B cell (primary cell): Measurements from ENCODE around the gene NUMB. TPM values are rescaled to one million over a fixed set of nuclear protein-coding genes. Genes with fewer than 3 reads are reported as not detected.

ENCODE experiments used
- ATAC-seq: fragments of 200-7000 bp; cut with Tn5 transposase; one replicate; pipeline ENCODE4 v1.10.0; 2021; ENCODE audit warnings: low read depth, mild to moderate bottlenecking, moderate number of reproducible peaks, moderate library complexity
- CTCF ChIA-PET: fragments of 350-600 bp; sonication (Branson Sonifier 250); formaldehyde crosslinking; loops from one replicate; lab custom pipeline; 2021; ENCODE audit warnings: antibody characterized with exemption, inconsistent platforms; lab: Charles Lee
- POLR2A ChIA-PET: fragments of 350-600 bp; sonication (Branson Sonifier 250); formaldehyde crosslinking; loops from one replicate; lab custom pipeline; 2021; ENCODE audit warnings: antibody characterized with exemption; lab: Charles Lee
- DNase-seq: peaks from one replicate; pipeline ENCODE4 v3.0.0; 2013
- H2AFZ ChIP-seq: 2 replicates; pipeline ENCODE4 v1.6.1; 2012; ENCODE audit warnings: mild to moderate bottlenecking, low read depth, low read length; ENCODE audit not compliant: insufficient read depth, poor library complexity, severe bottlenecking
- H3K27ac ChIP-seq, 2 donors: 1 replicate in 1 of 2; 2 replicates in 1 of 2; pipeline ENCODE4 v1.5.1; 2012 to 2013; ENCODE audit warnings: low read length in 2 of 2, mild to moderate bottlenecking in 2 of 2, moderate library complexity in 1 of 2
- H3K27me3 ChIP-seq, 4 experiments: fragments of 200-600 bp in 1 of 4; sonication (generic) in 1 of 4; replicated peaks in 1 of 4; 1 replicate in 2 of 4; 2 replicates in 2 of 4; pipeline versions ENCODE4 v1.6.1 to v1.7.0; 2013 to 2016; ENCODE audit warnings: low read length in 3 of 4, mild to moderate bottlenecking in 2 of 4, mixed read lengths in 1 of 4, moderate library complexity in 1 of 4; ENCODE audit not compliant: insufficient read depth in 4 of 4, control insufficient read depth in 3 of 4; ENCODE audit errors: control extremely low read depth in 1 of 4
- H3K36me3 ChIP-seq, 2 experiments: replicated peaks in 1 of 2; 1 replicate in 1 of 2; 2 replicates in 1 of 2; pipeline versions ENCODE4 v1.6.1 to v1.7.1; 2013; ENCODE audit warnings: low read length in 1 of 2; ENCODE audit not compliant: insufficient read depth in 2 of 2, control insufficient read depth in 1 of 2; ENCODE audit errors: control extremely low read depth in 1 of 2, extremely low read depth in 1 of 2
- H3K4me1 ChIP-seq, 2 donors: fragments of 200-600 bp in 1 of 2; sonication (generic) in 1 of 2; 1 replicate in 1 of 2; 2 replicates in 1 of 2; pipeline versions ENCODE4 v1.5.1 to v1.6.1; 2013 to 2017; ENCODE audit warnings: low read length in 2 of 2; ENCODE audit not compliant: control insufficient read depth in 2 of 2, insufficient read depth in 2 of 2
- H3K4me2 ChIP-seq: replicated peaks from 2 replicates; pipeline ENCODE3; 2012; ENCODE audit warnings: mild to moderate bottlenecking, low read depth, low read length; ENCODE audit not compliant: poor library complexity, severe bottlenecking
- H3K4me3 ChIP-seq, 5 experiments: fragments of 200-600 bp in 1 of 5; sonication (generic) in 1 of 5; 1 replicate in 3 of 5; 2 replicates in 2 of 5; pipeline versions ENCODE4 v1.5.1 to v1.7.0; 2011 to 2016; ENCODE audit warnings: low read length in 4 of 5, mild to moderate bottlenecking in 4 of 5, low read depth in 2 of 5, control low read depth in 1 of 5, moderate library complexity in 1 of 5; ENCODE audit not compliant: insufficient read depth in 1 of 5; ENCODE audit errors: control extremely low read depth in 1 of 5, extremely low read depth in 1 of 5
- H3K79me2 ChIP-seq: fragments of 200-600 bp; sonication (generic); one replicate; pipeline ENCODE4 v1.6.0; 2016; ENCODE audit warnings: low read length; ENCODE audit not compliant: control insufficient read depth, insufficient read depth
- H3K9ac ChIP-seq: fragments of 200-600 bp; sonication (generic); 2 replicates; pipeline ENCODE4 v1.6.1; 2017; ENCODE audit warnings: mild to moderate bottlenecking, low read length, moderate library complexity
- H3K9me3 ChIP-seq, 3 donors: one replicate each; pipeline versions ENCODE4 v1.6.1 to v1.7.1; 2013; ENCODE audit warnings: low read length in 2 of 3; ENCODE audit not compliant: control insufficient read depth in 2 of 3, insufficient read depth in 1 of 3; ENCODE audit errors: control extremely low read depth in 1 of 3
- H4K20me1 ChIP-seq: 2 replicates; pipeline ENCODE4 v1.6.0; 2012; ENCODE audit warnings: mild to moderate bottlenecking, low read length; ENCODE audit not compliant: insufficient read depth, control insufficient read depth, poor library complexity, severe bottlenecking
- H3K27ac Mint-ChIP-seq: one replicate; pipeline ENCODE4 v1.8.0; 2021; ENCODE audit warnings: mixed read lengths
- H3K27me3 Mint-ChIP-seq: one replicate; pipeline ENCODE4 v1.8.0; 2021; ENCODE audit warnings: mixed read lengths
- H3K4me1 Mint-ChIP-seq: one replicate; pipeline ENCODE4 v1.8.0; 2021; ENCODE audit warnings: mixed read lengths
- H3K4me3 Mint-ChIP-seq: one replicate; pipeline ENCODE4 v1.8.0; 2021; ENCODE audit warnings: mixed read lengths
- H3K9me3 Mint-ChIP-seq: one replicate; pipeline ENCODE4 v1.8.0; 2022; ENCODE audit warnings: mixed read lengths; ENCODE audit not compliant: insufficient read depth
- CTCF ChIP-seq: fragments of 200-600 bp; IDR thresholded peaks from one replicate; pipeline ENCODE4 v1.8.0; 2022; ENCODE audit warnings: antibody characterized with exemption, mild to moderate bottlenecking
- EZH2 ChIP-seq: IDR thresholded peaks from 2 replicates; pipeline ENCODE4 v1.6.1; 2012; ENCODE audit warnings: borderline replicate concordance, low read depth, mild to moderate bottlenecking, moderate library complexity, low read length; ENCODE audit not compliant: insufficient read depth, poor library complexity, severe bottlenecking
- WGBS: methylation state at CpG from one replicate; pipeline ENCODE4 v1.1.5; 2013; ENCODE audit warnings: missing lambda C conversion rate; ENCODE audit not compliant: insufficient coverage; 5-methylcytosine and 5-hydroxymethylcytosine counted together
- intact Hi-C: fragments of 100-400 bp; cut with micrococcal nuclease; formaldehyde crosslinking; loops from one replicate; pipeline ENCODE4 v1.10.0; 2022
- polyA plus RNA-seq: library from polyadenylated mRNA; depleted of rRNA; stranded (reverse); fragments of >200 nt; gene quantifications from 2 replicates; pipeline ENCODE4 v1.2.3, GENCODE V29; 2012
- total RNA-seq, 2 donors: library from RNA; stranded (reverse); fragments of 120-200 nt in 1 of 2; gene quantifications; 1 replicate in 1 of 2; 2 replicates in 1 of 2; pipeline versions ENCODE4 v1.2.3 to v1.2.4, GENCODE V29; 2013 to 2022

NUMB gene
- total and polyA plus RNA-seq, 2 donors (not counting 1 experiment from before 2014, with no cell fraction given): 63.4 to 102 TPM

- ATAC-seq: no peak
- Histone ChIP-seq H3K27me3 (no peaks in the 10 kb centered on the region), H3K4me2 (peak overlapping the region; percentile 84), H3K79me2 (peaks cover 67% of the 10 kb centered on the region), H3K36me3 (peaks cover 0 to under 1% of the 10 kb centered on the region in 2 experiments), H3K4me1 (peaks cover 22 to 32% of the 10 kb centered on the region in 2 donors), H3K9me3 (no peaks in the 10 kb centered on the region), H3K4me3 (peak overlapping the region; percentile 74 to 97 (median 95)), H3K9ac (peak overlapping the region; percentile 93), H3K27ac (peak overlapping the region; percentile 74 to 91), H2AFZ (peak overlapping the region; percentile 90), H4K20me1 (no peaks in the 10 kb centered on the region)
- under 1% methylated on average over 14 of the region's 14 CpGs for WGBS
- H3K4me3 Mint-ChIP-seq: peak overlapping the region; percentile 96
- peak overlapping the region; percentile 89 for H3K27ac Mint-ChIP-seq
- ChIA-PET POLR2A (interaction anchor here (0.7 to 2.6 kb wide), 2 partner anchors 43 to 324 kb away, joined by 8 to 12 read pairs; no protein-coding TSS in a partner anchor), CTCF (interaction anchor here (0.6 to 5.2 kb wide), 4 partner anchors 13 to 163 kb away, joined by 4 to 46 read pairs (median 8); no protein-coding TSS in a partner anchor)
- peaks cover 51% of the 10 kb centered on the region for H3K4me1 Mint-ChIP-seq
- TF ChIP-seq EZH2 (no peak), CTCF (no peak)
- intact Hi-C loops: loop anchor here (1.0 to 5.0 kb wide), 7 partner anchors 15 to 400 kb away; partner anchors contain the start of genes PSEN1, RBM25 and RIOX1
- H3K9me3 Mint-ChIP-seq: no peaks in the 10 kb centered on the region
- H3K27me3 Mint-ChIP-seq: no peaks in the 10 kb centered on the region
- no peak for DNase-seq
Observed at GRCh38 chr14:73457924-73458182, 493 bp downstream of the NUMB start.
